SH-SY5Y (cell line): ENCODE measurements around the gene ADARB2.

Experiments
- GATA2 ChIP-seq: IDR thresholded peaks from 2 replicates; pipeline ENCODE4 v1.6.1; 2011; ENCODE audit warnings: mild to moderate bottlenecking, low read depth, low read length
- GATA3 ChIP-seq: IDR thresholded peaks from 2 replicates; pipeline ENCODE4 v1.6.1; 2011; ENCODE audit warnings: low read depth, mild to moderate bottlenecking, low read length, moderate library complexity

GRCh38 chr10:1253523-1254353 is 483.6 kb downstream of the ADARB2 start:
- TF ChIP-seq GATA2 (no peak), GATA3 (no peak)
